Measurements from ENCODE around the gene ZNF157.

Gene ZNF157

DNA sequence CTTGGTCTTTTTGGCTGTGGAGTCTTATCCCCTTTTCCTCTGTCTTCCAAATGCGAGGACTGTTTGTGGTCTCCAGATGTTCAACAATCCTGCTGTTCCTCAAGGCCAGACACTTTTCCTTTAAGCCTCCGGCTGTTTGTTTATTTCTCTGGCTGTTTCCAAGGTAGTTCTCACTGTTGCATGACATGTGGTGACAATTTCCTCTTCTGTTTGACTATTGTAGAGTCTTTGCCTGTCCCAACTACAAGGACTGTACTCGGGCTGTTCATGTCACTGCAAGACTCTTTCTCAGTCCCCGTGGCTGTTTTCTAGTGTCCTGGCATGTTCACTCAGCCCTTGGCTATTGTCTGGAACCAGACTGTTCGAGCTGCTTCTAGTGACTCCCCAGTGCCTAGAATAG lies 50.6 kb downstream of the ZNF157 start:
- Histone ChIP-seq H4K20me1 (ENCODE audit: low read depth, low read length) (no peaks in the 10 kb centered on the region), H3K9me3 (ENCODE audit: insufficient read depth, low read length) (no peaks in the 10 kb centered on the region), H3K27ac (ENCODE audit: low read depth, low read length) (no peak overlapping the region), H2AFZ (ENCODE audit: low read depth, low read length, severe bottlenecking) (no peak overlapping the region), H3K79me2 (ENCODE audit: insufficient read depth, low read length) (no peaks in the 10 kb centered on the region), H3K36me3 (ENCODE audit: low read length) (no peaks in the 10 kb centered on the region), H3F3A (ENCODE audit: insufficient read depth) (no peaks in the 10 kb centered on the region), H3K4me3 (ENCODE audit: insufficient read depth, low read length, poor library complexity, severe bottlenecking) (no peak overlapping the region), H3K9me2 (replicated peaks; ENCODE audit: insufficient read depth, low read length) (no peaks in the 10 kb centered on the region), H3K9ac (ENCODE audit: low read length) (no peak overlapping the region), H3K4me2 (ENCODE audit: low read depth, low read length, poor library complexity, severe bottlenecking) (no peak overlapping the region), H3K27me3 (ENCODE audit: low read length) (no peaks in the 10 kb centered on the region)
- TF ChIP-seq EZH2phosphoT487 (conservative IDR thresholded peaks at IDR 0.05; ENCODE audit: low read length): no peak

DNA sequence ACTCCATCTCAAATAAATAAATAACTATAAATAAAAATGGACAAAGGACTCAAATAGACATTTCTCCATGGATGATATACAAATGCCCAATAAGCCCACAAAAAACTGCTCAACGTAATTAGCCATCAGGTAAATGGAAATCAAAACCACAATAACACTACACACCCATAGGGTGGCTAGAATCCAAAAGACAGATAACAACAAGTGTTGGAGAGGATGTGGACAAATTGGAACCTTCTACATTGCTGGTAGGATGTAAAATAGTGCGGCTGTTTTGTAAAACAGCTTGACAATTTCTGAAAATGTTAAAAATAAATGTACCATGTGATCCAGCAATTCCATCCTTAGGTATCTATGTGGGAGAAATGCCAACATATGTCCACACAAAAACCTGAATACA lies 52.1 kb downstream of the ZNF157 start:
- H3K9ac ChIP-seq (ENCODE audit: low read length): no peak overlapping the region
- no peak overlapping the region for H3K4me2 ChIP-seq (ENCODE audit: low read depth, low read length, poor library complexity, severe bottlenecking)
- H3K79me2 ChIP-seq (ENCODE audit: insufficient read depth, low read length): no peaks in the 10 kb centered on the region
- no peaks in the 10 kb centered on the region for H3K9me3 ChIP-seq (ENCODE audit: insufficient read depth, low read length)
- TF ChIP-seq EZH2phosphoT487 (conservative IDR thresholded peaks at IDR 0.05; ENCODE audit: low read length): no peak
- TF ChIP-seq, protein P1, sequence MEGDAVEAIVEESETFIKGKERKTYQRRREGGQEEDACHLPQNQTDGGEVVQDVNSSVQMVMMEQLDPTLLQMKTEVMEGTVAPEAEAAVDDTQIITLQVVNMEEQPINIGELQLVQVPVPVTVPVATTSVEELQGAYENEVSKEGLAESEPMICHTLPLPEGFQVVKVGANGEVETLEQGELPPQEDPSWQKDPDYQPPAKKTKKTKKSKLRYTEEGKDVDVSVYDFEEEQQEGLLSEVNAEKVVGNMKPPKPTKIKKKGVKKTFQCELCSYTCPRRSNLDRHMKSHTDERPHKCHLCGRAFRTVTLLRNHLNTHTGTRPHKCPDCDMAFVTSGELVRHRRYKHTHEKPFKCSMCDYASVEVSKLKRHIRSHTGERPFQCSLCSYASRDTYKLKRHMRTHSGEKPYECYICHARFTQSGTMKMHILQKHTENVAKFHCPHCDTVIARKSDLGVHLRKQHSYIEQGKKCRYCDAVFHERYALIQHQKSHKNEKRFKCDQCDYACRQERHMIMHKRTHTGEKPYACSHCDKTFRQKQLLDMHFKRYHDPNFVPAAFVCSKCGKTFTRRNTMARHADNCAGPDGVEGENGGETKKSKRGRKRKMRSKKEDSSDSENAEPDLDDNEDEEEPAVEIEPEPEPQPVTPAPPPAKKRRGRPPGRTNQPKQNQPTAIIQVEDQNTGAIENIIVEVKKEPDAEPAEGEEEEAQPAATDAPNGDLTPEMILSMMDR (IDR thresholded peaks at IDR 0.05; ENCODE audit: insufficient read depth, low read length, poor library complexity, severe bottlenecking): no peak
- no peaks in the 10 kb centered on the region for H3K36me3 ChIP-seq (ENCODE audit: low read length)
- no peaks in the 10 kb centered on the region for H4K20me1 ChIP-seq (ENCODE audit: low read depth, low read length)
- H3K4me3 ChIP-seq (ENCODE audit: insufficient read depth, low read length, poor library complexity, severe bottlenecking): no peak overlapping the region
- no peak overlapping the region for H3K27ac ChIP-seq (ENCODE audit: low read depth, low read length)
- H3F3A ChIP-seq (ENCODE audit: insufficient read depth): no peaks in the 10 kb centered on the region
- no peaks in the 10 kb centered on the region for H3K27me3 ChIP-seq (ENCODE audit: low read length)
- H3K9me2 ChIP-seq (replicated peaks; ENCODE audit: insufficient read depth, low read length): no peaks in the 10 kb centered on the region
- no peak overlapping the region for H2AFZ ChIP-seq (ENCODE audit: low read depth, low read length, severe bottlenecking)

DNA sequence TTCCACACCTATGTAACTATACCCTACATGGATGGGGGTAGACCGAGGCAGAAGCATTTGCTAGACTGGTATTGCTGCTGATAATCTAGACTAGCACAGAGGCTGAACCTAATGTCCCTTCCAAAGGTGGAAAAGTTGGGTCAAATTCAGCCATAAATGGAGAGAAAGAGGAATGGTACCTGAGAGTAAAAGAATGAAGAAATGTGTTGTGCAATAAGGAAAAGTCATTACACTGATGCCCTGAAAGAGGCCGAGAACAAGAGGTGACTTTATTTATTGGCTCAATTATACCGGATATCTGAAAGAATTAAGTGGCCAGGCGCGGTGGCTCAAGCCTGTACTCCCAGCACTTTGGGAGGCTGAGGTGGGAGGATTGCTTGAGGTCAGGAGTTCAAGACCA lies 60.5 kb downstream of the ZNF157 start:
- no peak overlapping the region for H3K4me3 ChIP-seq (ENCODE audit: insufficient read depth, low read length, poor library complexity, severe bottlenecking)
- H3F3A ChIP-seq (ENCODE audit: insufficient read depth): no peaks in the 10 kb centered on the region
- no peak overlapping the region for H3K9ac ChIP-seq (ENCODE audit: low read length)
- H3K9me3 ChIP-seq (ENCODE audit: insufficient read depth, low read length): no peaks in the 10 kb centered on the region
- H3K9me2 ChIP-seq (replicated peaks; ENCODE audit: insufficient read depth, low read length): no peaks in the 10 kb centered on the region
- no peak overlapping the region for H3K27ac ChIP-seq (ENCODE audit: low read depth, low read length)
- no peaks in the 10 kb centered on the region for H3K36me3 ChIP-seq (ENCODE audit: low read length)
- H3K27me3 ChIP-seq (ENCODE audit: low read length): no peaks in the 10 kb centered on the region
- TF ChIP-seq, protein P1 (IDR thresholded peaks at IDR 0.05; ENCODE audit: insufficient read depth, low read length, poor library complexity, severe bottlenecking): no peak
- TF ChIP-seq EZH2phosphoT487 (conservative IDR thresholded peaks at IDR 0.05; ENCODE audit: low read length): no peak
- no peak overlapping the region for H3K4me2 ChIP-seq (ENCODE audit: low read depth, low read length, poor library complexity, severe bottlenecking)
- no peaks in the 10 kb centered on the region for H4K20me1 ChIP-seq (ENCODE audit: low read depth, low read length)
- no peaks in the 10 kb centered on the region for H3K79me2 ChIP-seq (ENCODE audit: insufficient read depth, low read length)
- H2AFZ ChIP-seq (ENCODE audit: low read depth, low read length, severe bottlenecking): no peak overlapping the region

DNA sequence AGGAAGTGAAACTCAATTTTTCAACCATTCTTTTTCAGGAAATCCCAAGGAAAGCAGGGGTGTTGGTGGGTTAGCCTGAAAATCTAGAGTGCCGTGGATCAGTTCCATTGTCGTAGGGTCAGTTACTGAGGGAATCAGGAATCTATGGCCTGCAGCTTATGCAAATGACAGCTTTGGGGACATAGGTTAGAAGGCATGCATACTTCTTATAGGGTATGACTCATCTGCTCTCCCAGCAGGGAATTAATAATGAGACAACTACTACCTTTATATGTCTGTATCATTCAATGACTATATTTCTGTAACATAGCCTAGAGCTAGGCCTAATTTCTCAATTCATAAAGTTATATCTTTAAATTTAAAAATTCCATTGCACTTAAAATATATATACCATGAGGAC lies 76.1 kb downstream of the ZNF157 start:
- Histone ChIP-seq H3K9me2 (replicated peaks; ENCODE audit: insufficient read depth, low read length) (no peaks in the 10 kb centered on the region), H3K4me2 (ENCODE audit: low read depth, low read length, poor library complexity, severe bottlenecking) (no peak overlapping the region), H4K20me1 (ENCODE audit: low read depth, low read length) (no peaks in the 10 kb centered on the region), H3K79me2 (ENCODE audit: insufficient read depth, low read length) (no peaks in the 10 kb centered on the region), H3K4me3 (ENCODE audit: insufficient read depth, low read length, poor library complexity, severe bottlenecking) (no peak overlapping the region), H3F3A (ENCODE audit: insufficient read depth) (no peaks in the 10 kb centered on the region), H3K27ac (ENCODE audit: low read depth, low read length) (no peak overlapping the region), H2AFZ (ENCODE audit: low read depth, low read length, severe bottlenecking) (no peak overlapping the region), H3K36me3 (ENCODE audit: low read length) (peaks cover 21% of the 10 kb centered on the region; the same call in 1 of the 2 replicates), H3K9me3 (ENCODE audit: insufficient read depth, low read length) (peaks cover 20% of the 10 kb centered on the region; the same call in 1 of the 2 replicates), H3K9ac (ENCODE audit: low read length) (no peak overlapping the region), H3K27me3 (ENCODE audit: low read length) (no peaks in the 10 kb centered on the region)
- TF ChIP-seq, protein P1 (IDR thresholded peaks at IDR 0.05; ENCODE audit: insufficient read depth, low read length, poor library complexity, severe bottlenecking): no peak
- no peak for TF ChIP-seq EZH2phosphoT487 (conservative IDR thresholded peaks at IDR 0.05; ENCODE audit: low read length)

Data from SU-DHL-6 (cell line).